Stomach (tissue), 9 donors: Measurements from ENCODE around the gene PDSS2. TPM values are rescaled to one million over a fixed set of nuclear protein-coding genes. Genes with fewer than 3 reads are reported as not detected.
"Not testable (repeated sequence)": the region's sequence is repeated elsewhere in the genome, so short reads cannot be mapped to it uniquely, and the experiment has no call there.

Experiments used
- DNase-seq, 2 donors: peaks; one replicate each; pipeline versions ENCODE4 v3.0.0 to v3.0.0-alpha.2; 2013 to 2019
- H3K27ac ChIP-seq, 5 donors: fragments of 200-600 bp in 4 of 5; sonication (generic) in 4 of 5; one replicate each; pipeline ENCODE4 v1.5.1; 2013 to 2019; ENCODE audit warnings: mild to moderate bottlenecking in 1 of 5, moderate library complexity in 1 of 5
- H3K27me3 ChIP-seq, 3 donors: fragments of 200-600 bp; sonication (generic); one replicate each; pipeline ENCODE4 v1.5.1; 2017 to 2019; ENCODE audit warnings: mixed run types in 1 of 3
- H3K36me3 ChIP-seq, 4 donors: fragments of 200-600 bp; sonication (generic); 1 replicate in 3 of 4; 2 replicates in 1 of 4; pipeline ENCODE4 v1.5.1; 2016 to 2019
- H3K4me1 ChIP-seq, 4 donors: fragments of 200-600 bp; sonication (generic); one replicate each; pipeline ENCODE4 v1.5.1; 2016 to 2019
- H3K4me3 ChIP-seq, 4 donors: fragments of 200-600 bp; sonication (generic) in 3 of 4; one replicate each; pipeline ENCODE4 v1.5.1; 2016 to 2019; ENCODE audit warnings: mild to moderate bottlenecking in 1 of 4
- H3K9me3 ChIP-seq, 4 donors: fragments of 200-600 bp; sonication (generic); one replicate each; pipeline ENCODE4 v1.5.1; 2016 to 2019
- EP300 ChIP-seq: sonication (generic); formaldehyde crosslinking; IDR thresholded peaks from one replicate; pipeline ENCODE4 v1.6.1; 2017; ENCODE audit warnings: antibody characterized with exemption
- POLR2A ChIP-seq, 4 donors: fragments of 450-650 bp; IDR thresholded peaks; one replicate each; pipeline ENCODE4 v1.6.1; 2016; ENCODE audit warnings: antibody characterized with exemption in 4 of 4, control low read depth in 2 of 4, mild to moderate bottlenecking in 1 of 4, moderate library complexity in 1 of 4
- POLR2AphosphoS5 ChIP-seq, 3 donors: sonication (generic); formaldehyde crosslinking; IDR thresholded peaks; one replicate each; pipeline ENCODE4 v1.6.1; 2016; ENCODE audit warnings: antibody characterized with exemption in 3 of 3
- WGBS, 5 donors: extraction: QIAGEN DNeasy Blood & Tissue Kit in 3 of 5; methylation state at CpG; one replicate each; pipeline versions ENCODE4 v1.1.5 to v1.1.7; 2013 to 2018; 5-methylcytosine and 5-hydroxymethylcytosine counted together
- intact Hi-C: fragments of 100-400 bp; cut with DNase I; formaldehyde crosslinking; loops from one replicate; pipeline ENCODE4 v1.15.1; 2023; ENCODE audit warnings: low total_unique reads
- polyA plus RNA-seq, 3 donors: library from polyadenylated mRNA; stranded (reverse); fragments of 200-250 nt; gene quantifications; one replicate each; pipeline ENCODE4 v1.2.3, GENCODE V29; 2013
- total RNA-seq, 5 donors: library from RNA; depleted of rRNA; stranded (reverse); fragments of >200 nt; gene quantifications; one replicate each; pipeline versions ENCODE4 v1.1.0 to v1.2.3, GENCODE V29; 2014 to 2016
- TF ChIP-seq, protein P1 (sequence below), 7 experiments: fragments of 450-650 bp in 4 of 7; fragments of 200-600 bp in 3 of 7; sonication (generic) in 3 of 7; IDR thresholded peaks; one replicate each; pipeline ENCODE4 v1.5.1; 2016 to 2019; ENCODE audit warnings: antibody characterized with exemption in 7 of 7, control low read depth in 2 of 7, mild to moderate bottlenecking in 1 of 7
- donor health status: healthy with polysubstance abuse.
- donor health status: Bipolar disorder and iron deficiency.
- donor health status: healthy.

Gene PDSS2
- total and polyA plus RNA-seq, 8 donors, result 4.5 to 26.1 (median 9.8) TPM; not detected in 1

GRCh38 chr6:107152638-107153430 is 306.5 kb downstream of the PDSS2 start:
- DNase-seq, result peak in 1 of 2 donors; percentile 58
- H3K27me3 ChIP-seq, result no peaks in the 10 kb centered on the region
- WGBS, 5 donors, result 28 to 51% (median 45%) methylated on average over 8 of the region's 8 CpGs
- no peaks in the 10 kb centered on the region for H3K9me3 ChIP-seq
- TF ChIP-seq POLR2A (IDR thresholded peaks at IDR 0.05), result no peak
- TF ChIP-seq, protein P1, sequence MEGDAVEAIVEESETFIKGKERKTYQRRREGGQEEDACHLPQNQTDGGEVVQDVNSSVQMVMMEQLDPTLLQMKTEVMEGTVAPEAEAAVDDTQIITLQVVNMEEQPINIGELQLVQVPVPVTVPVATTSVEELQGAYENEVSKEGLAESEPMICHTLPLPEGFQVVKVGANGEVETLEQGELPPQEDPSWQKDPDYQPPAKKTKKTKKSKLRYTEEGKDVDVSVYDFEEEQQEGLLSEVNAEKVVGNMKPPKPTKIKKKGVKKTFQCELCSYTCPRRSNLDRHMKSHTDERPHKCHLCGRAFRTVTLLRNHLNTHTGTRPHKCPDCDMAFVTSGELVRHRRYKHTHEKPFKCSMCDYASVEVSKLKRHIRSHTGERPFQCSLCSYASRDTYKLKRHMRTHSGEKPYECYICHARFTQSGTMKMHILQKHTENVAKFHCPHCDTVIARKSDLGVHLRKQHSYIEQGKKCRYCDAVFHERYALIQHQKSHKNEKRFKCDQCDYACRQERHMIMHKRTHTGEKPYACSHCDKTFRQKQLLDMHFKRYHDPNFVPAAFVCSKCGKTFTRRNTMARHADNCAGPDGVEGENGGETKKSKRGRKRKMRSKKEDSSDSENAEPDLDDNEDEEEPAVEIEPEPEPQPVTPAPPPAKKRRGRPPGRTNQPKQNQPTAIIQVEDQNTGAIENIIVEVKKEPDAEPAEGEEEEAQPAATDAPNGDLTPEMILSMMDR (IDR thresholded peaks at IDR 0.05), result no peak
- TF ChIP-seq EP300, result no peak
- no peak for TF ChIP-seq POLR2AphosphoS5 (IDR thresholded peaks at IDR 0.05)
- H3K4me3 ChIP-seq, result no peak overlapping the region
- H3K4me1 ChIP-seq, result peaks cover 0 to 30% (median 11%) of the 10 kb centered on the region in 4 donors
- no peaks in the 10 kb centered on the region for H3K36me3 ChIP-seq
- peak overlapping the region in 1 of 5 donors; percentile 17 for H3K27ac ChIP-seq
- intact Hi-C loops, result no loop called here

DNA sequence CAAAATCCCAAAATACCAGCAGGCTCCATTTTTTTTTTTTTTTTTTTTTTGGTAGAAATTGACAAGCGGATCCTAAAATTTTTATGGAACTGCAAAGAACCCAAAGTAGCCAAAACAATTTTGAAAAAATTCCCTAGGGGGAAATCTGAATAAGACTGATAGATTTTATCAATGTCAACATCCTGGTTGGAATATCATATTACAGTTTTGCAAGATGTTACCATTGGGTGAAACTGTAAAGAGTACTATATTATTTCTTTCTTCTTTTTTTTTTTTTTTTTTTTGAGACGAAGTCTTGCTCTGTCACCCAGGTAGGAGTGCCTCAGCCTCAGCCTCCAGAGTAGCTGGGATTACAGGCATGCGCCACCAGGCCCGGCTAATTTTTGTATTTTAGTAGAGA is 314.7 kb downstream of the PDSS2 start:
- 82 to 88% (median 84%) methylated on average over 4 of the region's 4 CpGs for WGBS, 5 donors
- H3K27ac ChIP-seq, result no peak overlapping the region
- DNase-seq, result no peak

DNA sequence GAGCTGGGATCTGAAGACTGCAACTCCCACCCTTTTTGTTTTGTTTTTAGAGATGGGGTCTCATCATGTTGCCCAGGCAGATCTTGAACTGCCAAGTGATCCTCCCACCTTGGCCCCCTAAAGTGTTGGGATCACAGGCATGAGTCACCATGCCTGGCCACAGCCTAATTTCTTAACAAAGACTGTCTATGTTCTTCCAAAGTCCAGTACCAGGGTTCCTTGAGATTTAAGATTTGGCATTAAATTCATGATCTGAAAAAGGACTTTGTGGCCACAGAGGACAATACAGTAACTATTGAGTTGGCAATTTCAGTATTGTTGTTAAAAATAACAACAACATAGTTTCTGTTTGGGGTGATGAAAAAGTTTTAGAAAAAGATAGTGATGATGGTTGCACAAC is 315.4 kb downstream of the PDSS2 start:
- H3K9me3 ChIP-seq, result no peaks in the 10 kb centered on the region

More for the DNA sequence above, 314.7 kb downstream of the PDSS2 start:
- Histone ChIP-seq H3K4me1 (no peaks in the 10 kb centered on the region), H3K36me3 (no peaks in the 10 kb centered on the region), H3K9me3 (no peaks in the 10 kb centered on the region), H3K27me3 (no peaks in the 10 kb centered on the region), H3K4me3 (no peak overlapping the region)
- TF ChIP-seq POLR2AphosphoS5 (IDR thresholded peaks at IDR 0.05), result no peak
- TF ChIP-seq EP300, result no peak
- TF ChIP-seq, protein P1 (IDR thresholded peaks at IDR 0.05), result no peak
- no peak for TF ChIP-seq POLR2A (IDR thresholded peaks at IDR 0.05)
- intact Hi-C loops, result no loop called here

GRCh38 chr6:107140581-107140980 is 318.8 kb downstream of the PDSS2 start:
- H3K9me3 ChIP-seq, result no peaks in the 10 kb centered on the region
- no peaks in the 10 kb centered on the region for H3K36me3 ChIP-seq
- intact Hi-C loops, result no loop called here
- no peak overlapping the region for H3K27ac ChIP-seq
- WGBS, 5 donors, result 66 to 69% (median 68%) methylated on average over 3 of the region's 3 CpGs
- no peaks in the 10 kb centered on the region for H3K4me1 ChIP-seq
- no peaks in the 10 kb centered on the region for H3K27me3 ChIP-seq
- TF ChIP-seq EP300 (no peak), POLR2AphosphoS5 (IDR thresholded peaks at IDR 0.05) (no peak), POLR2A (IDR thresholded peaks at IDR 0.05) (no peak)
- TF ChIP-seq, protein P1 (IDR thresholded peaks at IDR 0.05), result no peak
- no peak overlapping the region for H3K4me3 ChIP-seq
- no peak for DNase-seq

More for the DNA sequence above, 315.4 kb downstream of the PDSS2 start:
- H3K4me1 ChIP-seq, result no peaks in the 10 kb centered on the region
- intact Hi-C loops, result no loop called here
- no peak for TF ChIP-seq POLR2A (IDR thresholded peaks at IDR 0.05)
- no peak for TF ChIP-seq POLR2AphosphoS5 (IDR thresholded peaks at IDR 0.05)
- no peak for TF ChIP-seq EP300
- TF ChIP-seq, protein P1 (IDR thresholded peaks at IDR 0.05), result no peak
- no peak overlapping the region for H3K27ac ChIP-seq
- H3K36me3 ChIP-seq, result no peaks in the 10 kb centered on the region
- no peak overlapping the region for H3K4me3 ChIP-seq
- DNase-seq, result no peak
- H3K27me3 ChIP-seq, result no peaks in the 10 kb centered on the region

GRCh38 chr6:107136324-107136723 is 323.0 kb downstream of the PDSS2 start:
- 85 to 90% (median 89%) methylated on average over 3 of the region's 3 CpGs for WGBS, 5 donors
- H3K27ac ChIP-seq, intact Hi-C loops, DNase-seq, H3K4me3 ChIP-seq, H3K4me1 ChIP-seq, H3K27me3 ChIP-seq, H3K36me3 ChIP-seq, H3K9me3 ChIP-seq: not testable (repeated sequence)

GRCh38 chr6:107135048-107135680 is 324.2 kb downstream of the PDSS2 start:
- H3K36me3 ChIP-seq, H3K9me3 ChIP-seq, DNase-seq, intact Hi-C loops, H3K4me3 ChIP-seq, H3K27me3 ChIP-seq, H3K27ac ChIP-seq, H3K4me1 ChIP-seq: not testable (repeated sequence)
- 88 to 90% (median 90%) methylated on average over 14 of the region's 14 CpGs for WGBS, 5 donors
